Transverse colon (tissue), 4 donors: ENCODE results near the gene GTPBP3. TPM values are rescaled to one million over a fixed set of nuclear protein-coding genes. Genes with fewer than 3 reads are reported as not detected.

Source experiments
- DNase-seq: peaks from one replicate; pipeline ENCODE4 v3.0.0-alpha.2; 2019
- H3K27ac ChIP-seq, 4 donors: fragments of 200-600 bp; sonication (generic); 2 replicates each; pipeline ENCODE4 v1.5.1; 2016 to 2018; ENCODE audit warnings: inconsistent platforms in 4 of 4
- H3K27me3 ChIP-seq: fragments of 200-600 bp; sonication (generic); 2 replicates; pipeline ENCODE4 v1.5.1; 2017; ENCODE audit warnings: inconsistent platforms
- H3K36me3 ChIP-seq, 4 donors: fragments of 200-600 bp; sonication (generic); 2 replicates each; pipeline ENCODE4 v1.5.1; 2017 to 2019; ENCODE audit warnings: inconsistent platforms in 4 of 4
- H3K4me1 ChIP-seq, 4 donors: fragments of 200-600 bp; sonication (generic); 2 replicates each; pipeline ENCODE4 v1.5.1; 2017 to 2020; ENCODE audit warnings: inconsistent platforms in 4 of 4
- H3K4me3 ChIP-seq, 4 donors: fragments of 200-600 bp; sonication (generic); 1 replicate in 1 of 4; 2 replicates in 3 of 4; pipeline versions ENCODE4 v1.5.1 to v1.6.1; 2017 to 2019; ENCODE audit warnings: inconsistent platforms in 4 of 4
- H3K9me3 ChIP-seq, 2 donors: fragments of 200-600 bp; sonication (generic); 2 replicates each; pipeline ENCODE4 v1.5.1; 2017 to 2019; ENCODE audit warnings: inconsistent platforms in 2 of 2
- EP300 ChIP-seq: sonication (generic); formaldehyde crosslinking; IDR thresholded peaks from one replicate; pipeline ENCODE4 v1.6.1; 2017; ENCODE audit warnings: antibody characterized with exemption, low read depth
- POLR2A ChIP-seq: fragments of 450-650 bp; IDR thresholded peaks from one replicate; pipeline ENCODE4 v1.6.1; 2016; ENCODE audit warnings: antibody characterized with exemption, mild to moderate bottlenecking, moderate library complexity
- POLR2AphosphoS5 ChIP-seq, 3 donors: sonication (generic); formaldehyde crosslinking; IDR thresholded peaks; one replicate each; pipeline ENCODE4 v1.6.1; 2016; ENCODE audit warnings: antibody characterized with exemption in 3 of 3
- WGBS, 2 donors: methylation state at CpG; one replicate each; pipeline ENCODE4 v1.1.5; 2018; ENCODE audit warnings: low coverage in 1 of 2; 5-methylcytosine and 5-hydroxymethylcytosine counted together
- in situ Hi-C, 4 donors: fragments of 200-750 bp; cut with MboI; loops; one replicate each; pipeline versions ENCODE4 v1.15.0 to v1.15.1; 2017; ENCODE audit warnings: low sequenced_read_pairs in 3 of 4, low pct_ligation_motif_present in 1 of 4, low pct_unique_long_range_greater_than_20kb in 1 of 4
- intact Hi-C: fragments of 100-400 bp; cut with DNase I; formaldehyde crosslinking; loops from one replicate; pipeline ENCODE4 v1.15.1; 2023; ENCODE audit warnings: low total_unique reads
- total RNA-seq, 4 donors: library from RNA; depleted of rRNA; stranded (reverse); fragments of >200 nt; gene quantifications; one replicate each; pipeline ENCODE4 v1.1.0, GENCODE V29; 2016
- TF ChIP-seq, protein P1 (sequence below), 5 experiments: fragments of 200-600 bp in 3 of 5; fragments of 450-650 bp in 2 of 5; sonication (generic) in 3 of 5; IDR thresholded peaks; 1 replicate in 2 of 5; 2 replicates in 3 of 5; pipeline ENCODE4 v1.5.1; 2016 to 2017; ENCODE audit warnings: antibody characterized with exemption in 5 of 5, inconsistent platforms in 3 of 5, mild to moderate bottlenecking in 2 of 5, moderate library complexity in 1 of 5

Gene GTPBP3
- total RNA-seq, 4 donors from 2014 or later = 24.7 to 206 (median 30.5) TPM

DNA sequence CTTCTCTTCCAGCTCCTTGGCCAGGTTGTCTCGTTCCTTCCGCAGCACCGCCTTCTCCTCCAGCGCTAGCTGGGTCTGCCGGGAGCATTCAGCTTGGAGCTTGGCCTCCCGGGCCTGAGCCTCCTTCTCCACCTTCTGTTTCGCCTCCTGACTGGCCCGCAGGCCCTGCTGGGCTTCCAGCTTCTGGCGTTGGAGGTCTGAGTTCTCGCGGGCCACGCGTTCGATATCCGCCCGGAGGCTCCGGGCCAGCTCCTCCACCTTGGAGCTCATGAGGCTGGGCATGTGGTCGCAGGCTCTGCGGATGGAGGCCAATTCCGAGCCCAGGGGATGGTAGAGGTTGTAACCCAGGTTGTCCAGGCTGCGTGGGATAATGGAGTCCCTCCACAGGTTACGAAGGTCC, 28.0 kb downstream of the GTPBP3 start:
- in situ Hi-C loops = no loop called here
- Histone ChIP-seq H3K27me3 (no peaks in the 10 kb centered on the region), H3K27ac (no peak overlapping the region), H3K36me3 (no peaks in the 10 kb centered on the region), H3K4me1 (no peaks in the 10 kb centered on the region), H3K4me3 (no peak overlapping the region), H3K9me3 (no peaks in the 10 kb centered on the region)
- no peak for TF ChIP-seq EP300
- TF ChIP-seq POLR2AphosphoS5 (IDR thresholded peaks at IDR 0.05) = no peak
- TF ChIP-seq, protein P1, sequence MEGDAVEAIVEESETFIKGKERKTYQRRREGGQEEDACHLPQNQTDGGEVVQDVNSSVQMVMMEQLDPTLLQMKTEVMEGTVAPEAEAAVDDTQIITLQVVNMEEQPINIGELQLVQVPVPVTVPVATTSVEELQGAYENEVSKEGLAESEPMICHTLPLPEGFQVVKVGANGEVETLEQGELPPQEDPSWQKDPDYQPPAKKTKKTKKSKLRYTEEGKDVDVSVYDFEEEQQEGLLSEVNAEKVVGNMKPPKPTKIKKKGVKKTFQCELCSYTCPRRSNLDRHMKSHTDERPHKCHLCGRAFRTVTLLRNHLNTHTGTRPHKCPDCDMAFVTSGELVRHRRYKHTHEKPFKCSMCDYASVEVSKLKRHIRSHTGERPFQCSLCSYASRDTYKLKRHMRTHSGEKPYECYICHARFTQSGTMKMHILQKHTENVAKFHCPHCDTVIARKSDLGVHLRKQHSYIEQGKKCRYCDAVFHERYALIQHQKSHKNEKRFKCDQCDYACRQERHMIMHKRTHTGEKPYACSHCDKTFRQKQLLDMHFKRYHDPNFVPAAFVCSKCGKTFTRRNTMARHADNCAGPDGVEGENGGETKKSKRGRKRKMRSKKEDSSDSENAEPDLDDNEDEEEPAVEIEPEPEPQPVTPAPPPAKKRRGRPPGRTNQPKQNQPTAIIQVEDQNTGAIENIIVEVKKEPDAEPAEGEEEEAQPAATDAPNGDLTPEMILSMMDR (IDR thresholded peaks at IDR 0.05) = no peak
- no peak for TF ChIP-seq POLR2A
- DNase-seq = no peak
- WGBS, 2 donors = 84 to 95% methylated on average over 12 to 22 of the region's 22 CpGs
- intact Hi-C loops = no loop called here

DNA sequence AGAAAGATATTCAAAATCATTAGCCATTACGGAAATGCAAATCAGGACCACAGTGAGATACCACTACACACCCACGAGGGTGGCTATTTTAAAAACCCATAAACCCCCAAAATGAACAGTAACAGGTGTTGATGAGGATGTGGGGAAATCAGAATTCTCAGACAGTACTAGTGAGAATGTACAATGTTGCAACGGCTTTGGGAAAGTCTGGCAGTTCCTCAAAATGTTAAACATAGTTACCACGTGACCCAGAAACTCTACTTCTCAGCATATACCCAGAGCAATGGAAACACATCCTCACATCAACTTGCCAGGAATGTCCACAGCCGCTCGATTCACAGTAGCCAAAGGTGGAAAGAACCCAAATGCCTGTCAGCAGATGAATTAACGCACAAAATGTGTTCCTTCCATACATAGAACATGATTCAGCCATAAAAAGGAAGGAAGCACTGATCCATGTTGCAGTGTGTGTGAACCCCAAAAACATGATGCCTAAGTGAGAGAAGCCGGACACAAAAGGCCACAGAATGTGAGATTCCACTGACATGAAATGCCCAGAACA, 32.8 kb downstream of the GTPBP3 start:
- H3K27ac ChIP-seq = peak overlapping the region in 2 of 4 donors; percentile 23 to 53
- no peaks in the 10 kb centered on the region for H3K9me3 ChIP-seq
- TF ChIP-seq POLR2A (no peak), POLR2AphosphoS5 (IDR thresholded peaks at IDR 0.05) (peak in 1 of 3 donors; percentile 10)
- no peaks in the 10 kb centered on the region for H3K4me1 ChIP-seq
- H3K4me3 ChIP-seq = no peak overlapping the region
- no peak for DNase-seq
- no peaks in the 10 kb centered on the region for H3K36me3 ChIP-seq
- intact Hi-C loops = no loop called here
- H3K27me3 ChIP-seq = no peaks in the 10 kb centered on the region
- in situ Hi-C loops = no loop called here
- WGBS, 2 donors = 17 to 35% methylated on average over 6 to 8 of the region's 8 CpGs

DNA sequence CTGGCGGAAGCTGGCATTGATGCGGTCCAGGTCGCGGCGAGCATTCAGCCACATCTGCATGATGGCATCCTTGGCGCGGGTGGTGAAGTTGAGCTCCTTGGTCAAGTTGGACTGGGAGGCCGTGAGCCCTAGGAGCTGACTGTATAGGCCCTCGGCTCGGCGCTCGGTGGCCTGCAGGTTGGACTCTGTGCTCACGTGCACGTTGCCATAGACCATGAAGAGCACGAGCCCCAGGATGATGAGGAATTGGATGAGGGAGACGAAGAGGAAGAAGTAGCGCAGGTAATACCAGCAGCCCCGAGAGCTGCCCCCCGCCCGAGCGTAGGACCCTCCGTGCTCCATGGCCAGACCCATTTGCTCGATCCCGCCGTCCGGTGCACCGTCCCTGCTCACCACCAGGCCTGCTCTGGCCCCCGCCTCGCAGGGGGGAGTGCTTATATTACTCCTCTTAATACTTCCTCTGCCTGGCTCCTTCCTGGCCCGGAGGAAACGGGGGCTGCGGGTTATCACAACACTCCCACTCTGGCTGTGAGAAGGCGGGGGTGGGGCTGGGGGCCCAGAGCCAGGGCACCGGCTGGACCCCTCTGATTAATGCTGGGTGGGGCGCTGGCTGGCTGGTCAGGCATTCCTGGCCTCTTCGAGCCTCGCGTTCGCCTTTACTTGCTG, 39.7 kb downstream of the GTPBP3 start, which contains the start of gene PLVAP:
Gene PLVAP (minus strand): TSS at position 408 of the 666 bp plus-strand sequence. CDS start 54 bp downstream, at position 354.
- Histone ChIP-seq H3K27ac (peak within 1 kb of the TSS in 2 of 4 donors; percentile 8 to 21), H3K4me1 (no peaks in the 10 kb centered on the region)
- TF ChIP-seq EP300 = no peak
- TF ChIP-seq POLR2AphosphoS5 (IDR thresholded peaks at IDR 0.05) = peak in 2 of 3 donors; percentile 22 to 24

DNA sequence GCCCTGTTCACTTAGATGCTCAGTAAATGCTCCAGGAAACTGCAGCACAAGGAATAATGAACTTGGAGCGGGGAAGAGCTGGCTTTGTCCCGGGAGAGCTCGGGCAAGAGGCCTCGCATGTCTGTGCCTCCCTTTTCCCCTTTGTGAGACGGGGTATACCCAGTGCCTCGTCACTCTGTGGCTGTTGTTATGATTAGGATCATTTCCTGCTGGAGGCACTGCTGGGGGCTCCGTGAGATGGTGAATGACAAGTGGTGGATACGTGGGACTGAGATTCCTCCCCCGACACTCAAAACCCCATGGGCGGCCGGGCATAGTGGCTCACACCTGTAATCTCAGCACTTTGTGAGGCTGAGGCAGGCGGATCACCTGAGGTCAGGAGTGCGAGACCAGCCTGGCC, 40.9 kb downstream of the GTPBP3 start:
- TF ChIP-seq POLR2A = no peak
- TF ChIP-seq EP300 = no peak
- no peak for TF ChIP-seq POLR2AphosphoS5 (IDR thresholded peaks at IDR 0.05)
- TF ChIP-seq, protein P1 (IDR thresholded peaks at IDR 0.05) = no peak
- WGBS, 2 donors = 68% methylated on average over 13 of the region's 13 CpGs; no CpG with 5 or more reads in 1 of the 2 donors
- Histone ChIP-seq H3K27me3 (peaks cover 5% of the 10 kb centered on the region), H3K27ac (no peak overlapping the region), H3K4me1 (peaks cover 0 to 7% (median 2%) of the 10 kb centered on the region in 4 donors), H3K9me3 (no peaks in the 10 kb centered on the region), H3K4me3 (no peak overlapping the region), H3K36me3 (no peaks in the 10 kb centered on the region)
- no peak for DNase-seq
- in situ Hi-C loops (no loop called here), intact Hi-C loops (no loop called here)

More for the DNA sequence above, 39.7 kb downstream of the GTPBP3 start, which contains the start of gene PLVAP:
- in situ Hi-C loops = no loop called here
- intact Hi-C loops = no loop called here
- no peaks in the 10 kb centered on the region for H3K36me3 ChIP-seq
- peaks cover 5% of the 10 kb centered on the region for H3K27me3 ChIP-seq
- peak within 1 kb of the TSS in 1 of 4 donors; percentile 4 for H3K4me3 ChIP-seq
- no peaks in the 10 kb centered on the region for H3K9me3 ChIP-seq
- DNase-seq = no peak
- 69% methylated on average over 33 of the region's 39 CpGs; no CpG with 5 or more reads in 1 of the 2 donors for WGBS, 2 donors

DNA sequence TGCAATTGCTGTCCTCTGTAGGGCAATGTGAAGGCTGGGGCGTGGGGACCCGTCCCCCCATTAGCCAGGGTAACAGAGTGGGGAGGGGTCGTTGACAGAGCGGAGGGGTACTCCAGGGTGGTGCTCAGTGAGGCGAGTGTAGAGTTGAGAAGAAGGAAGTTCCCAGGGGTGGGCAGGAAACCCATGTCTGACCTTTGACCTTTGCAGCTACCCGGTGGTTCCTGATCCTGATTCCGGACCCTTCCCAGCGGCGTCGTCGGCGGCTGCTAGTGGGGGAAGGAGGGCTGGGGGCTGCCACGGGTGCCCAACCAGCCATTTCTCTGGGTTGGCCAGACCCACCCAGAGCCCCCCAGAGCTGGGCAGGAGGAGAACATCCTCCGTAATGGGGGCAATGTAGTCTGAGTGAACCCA, 41.9 kb downstream of the GTPBP3 start:
- H3K27ac ChIP-seq = no peak overlapping the region
- intact Hi-C loops = no loop called here
- no peak for TF ChIP-seq POLR2A
- TF ChIP-seq, protein P1 (IDR thresholded peaks at IDR 0.05) = no peak
- no peak for TF ChIP-seq EP300
- WGBS, 2 donors = 34% methylated on average over 3 of the region's 14 CpGs; no CpG with 5 or more reads in 1 of the 2 donors
- no peaks in the 10 kb centered on the region for H3K9me3 ChIP-seq
- DNase-seq = no peak
- H3K27me3 ChIP-seq = peaks cover 5% of the 10 kb centered on the region
- H3K4me3 ChIP-seq = no peak overlapping the region
- peaks cover 0 to 7% (median 2%) of the 10 kb centered on the region in 4 donors for H3K4me1 ChIP-seq
- in situ Hi-C loops = no loop called here
- no peaks in the 10 kb centered on the region for H3K36me3 ChIP-seq
